Daoy (cell line): ENCODE measurements around the gene POLN. TPM values are rescaled to one million over a fixed set of nuclear protein-coding genes. Genes with fewer than 3 reads are reported as not detected.

Experiments
- DNase-seq: peaks from one replicate; pipeline ENCODE4 v3.0.0-alpha.2; 2015; ENCODE audit warnings: low read depth
- total RNA-seq: library from RNA; depleted of rRNA; stranded (reverse); fragments of >200 nt; shearing (Covaris generic); gene quantifications from 2 replicates; pipeline ENCODE4 v1.2.3, GENCODE V29; 2014

Gene POLN
- total RNA-seq, 1 experiment from 2014 or later, result 1.4 TPM

- peak; percentile 51 for DNase-seq
Measured at GRCh38 chr4:2059726-2060602, 182.0 kb downstream of the POLN start.

DNA sequence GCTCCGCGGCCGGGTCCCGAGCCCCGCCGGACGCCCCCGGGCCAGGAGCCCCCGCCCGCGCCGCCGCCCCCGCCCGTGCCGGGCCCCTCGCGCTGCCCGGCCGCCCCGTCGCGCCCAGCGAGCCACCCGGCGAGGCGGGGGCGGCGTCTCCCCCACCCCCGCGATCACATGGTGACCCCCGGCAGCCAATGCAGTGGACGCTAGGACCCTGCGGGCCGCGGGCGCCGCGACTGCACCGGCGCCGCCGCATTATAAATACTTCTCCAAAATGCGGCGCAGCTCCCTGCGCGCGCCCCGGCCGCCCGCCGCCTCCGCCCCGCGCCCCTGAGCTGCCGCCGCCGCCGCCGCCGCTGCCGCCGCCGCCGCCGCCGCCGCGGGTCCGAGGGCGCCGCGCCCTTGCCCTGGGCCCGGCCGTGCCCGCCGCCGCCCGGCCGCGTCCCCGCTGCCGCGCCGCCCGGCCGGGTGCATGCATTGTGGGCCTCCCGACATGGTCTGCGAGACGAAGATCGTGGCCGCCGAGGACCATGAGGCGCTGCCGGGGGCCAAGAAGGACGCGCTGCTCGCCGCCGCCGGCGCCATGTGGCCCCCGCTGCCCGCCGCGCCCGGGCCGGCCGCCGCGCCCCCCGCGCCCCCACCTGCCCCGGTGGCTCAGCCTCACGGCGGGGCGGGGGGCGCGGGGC, 182.7 kb downstream of the POLN start, which contains the start of gene NAT8L:
NAT8L (plus strand) TSS at position 282 of the 680 bp plus-strand sequence; CDS start at position 467, 185 bp downstream.
- peak; percentile 68 for DNase-seq

- DNase-seq, result peak; percentile 43
Measured at GRCh38 chr4:2058264-2059045, 183.5 kb downstream of the POLN start.

DNA sequence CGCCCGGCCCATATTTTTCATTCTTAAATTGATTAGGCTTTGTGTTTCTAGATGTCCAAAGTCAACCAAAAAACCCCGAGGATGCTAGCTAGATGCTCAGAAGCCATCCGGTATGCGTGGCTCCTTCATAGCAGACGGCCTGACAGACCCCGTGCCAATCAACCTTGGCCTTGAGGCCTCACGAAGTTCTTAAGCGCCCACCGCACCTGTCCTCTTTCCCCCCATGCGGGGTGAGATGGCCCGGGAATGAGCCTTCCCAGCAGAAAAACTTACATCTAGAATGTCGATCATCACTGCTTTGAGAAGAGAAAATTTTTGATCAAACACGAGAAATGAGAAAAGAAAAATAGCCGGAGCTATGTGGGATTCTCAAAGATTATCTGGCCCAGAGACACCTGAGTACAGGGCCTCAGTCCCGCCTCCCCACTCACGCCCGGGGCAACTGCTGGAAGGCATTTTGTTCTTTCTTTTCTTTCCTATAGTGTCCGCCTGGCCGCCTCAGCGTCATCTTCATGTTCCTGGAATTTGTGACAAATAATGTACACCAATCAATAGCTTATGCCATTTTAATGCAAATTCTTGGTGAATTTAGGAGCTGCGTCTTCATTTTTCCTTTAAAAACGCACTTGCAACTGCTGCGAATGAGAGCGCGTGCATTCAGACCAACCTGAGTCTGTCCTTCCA, 184.4 kb downstream of the POLN start:
- DNase-seq, result no peak

DNA sequence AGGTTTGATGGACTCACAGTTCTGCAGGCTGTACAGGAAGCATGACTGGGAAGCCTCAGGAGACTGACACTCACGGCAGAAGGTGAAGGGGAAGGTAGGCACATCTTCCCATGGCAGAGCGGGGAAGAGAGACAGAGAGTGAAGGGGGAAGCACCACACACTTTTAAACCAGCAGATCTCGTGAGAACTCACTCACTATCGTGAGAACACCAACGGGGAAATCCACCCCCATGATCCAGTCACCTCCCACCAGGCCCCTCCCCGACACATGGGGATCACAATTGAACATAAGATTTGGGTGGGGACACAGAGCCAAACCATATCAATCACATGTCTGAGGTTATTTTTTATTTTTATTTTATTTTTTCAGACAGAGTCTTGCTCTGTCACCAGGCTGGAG, 187.7 kb downstream of the POLN start:
- DNase-seq, result no peak

GRCh38 chr4:2051086-2051485, 190.8 kb downstream of the POLN start:
- no peak for DNase-seq

DNA sequence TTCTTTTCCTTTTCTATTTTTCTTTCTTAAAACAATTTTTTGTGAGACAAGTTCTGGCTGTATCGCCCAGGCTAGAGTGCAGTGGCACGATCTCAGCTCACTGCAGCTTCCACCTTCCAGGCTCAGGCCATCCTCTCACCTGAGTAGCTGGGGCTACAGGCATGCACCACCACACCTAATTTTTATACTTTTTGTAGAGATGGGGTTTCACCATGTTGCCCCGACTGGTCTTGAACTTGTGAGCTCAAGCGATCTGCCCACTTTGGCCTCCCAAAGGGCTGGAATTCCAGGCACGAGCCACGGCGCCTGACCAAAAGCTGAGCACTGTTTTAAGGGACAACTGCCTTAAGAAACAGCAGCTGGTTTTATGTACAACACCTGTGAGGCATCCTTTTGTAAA, 192.1 kb downstream of the POLN start:
- DNase-seq, result no peak

DNA sequence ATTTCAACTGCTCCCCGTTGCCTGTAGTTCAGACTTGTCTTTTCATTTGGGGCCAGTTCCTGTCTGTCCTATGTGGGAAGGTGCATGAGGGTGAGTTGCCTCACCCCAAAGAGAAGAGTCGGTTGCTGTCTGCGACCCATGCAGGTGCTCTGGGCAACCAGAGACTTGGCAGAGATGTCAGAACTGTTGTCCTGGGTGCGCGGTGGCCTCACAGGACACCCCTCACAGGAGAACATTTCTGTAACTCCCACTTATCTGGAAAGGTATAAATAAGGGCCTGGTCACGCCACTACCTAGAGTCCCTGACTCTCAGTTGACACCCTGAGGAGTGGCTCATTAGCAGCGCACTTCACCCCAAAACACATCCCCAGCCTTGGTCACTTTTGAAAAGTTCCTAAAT, 192.5 kb downstream of the POLN start:
- DNase-seq, result no peak

DNA sequence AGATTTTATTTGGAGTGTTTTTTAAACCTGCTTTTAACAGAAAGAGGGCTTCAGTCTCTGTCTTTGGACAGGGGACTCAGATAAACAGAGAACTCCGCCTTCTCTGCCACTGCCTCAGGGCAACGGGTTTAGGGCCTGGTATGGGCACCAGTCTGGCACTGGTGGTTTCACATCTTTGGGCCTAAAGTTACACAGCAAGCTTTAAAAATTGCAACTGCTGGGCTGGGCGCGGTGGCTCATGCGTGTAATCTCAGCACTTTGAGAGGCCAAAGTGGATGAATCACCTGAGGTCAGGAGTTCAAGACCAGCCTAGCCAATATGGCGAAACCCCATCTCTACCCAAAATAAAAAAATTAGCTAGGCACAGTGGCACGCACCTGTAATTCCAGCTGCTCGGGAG, 193.1 kb downstream of the POLN start:
- peak; percentile 53 for DNase-seq

DNA sequence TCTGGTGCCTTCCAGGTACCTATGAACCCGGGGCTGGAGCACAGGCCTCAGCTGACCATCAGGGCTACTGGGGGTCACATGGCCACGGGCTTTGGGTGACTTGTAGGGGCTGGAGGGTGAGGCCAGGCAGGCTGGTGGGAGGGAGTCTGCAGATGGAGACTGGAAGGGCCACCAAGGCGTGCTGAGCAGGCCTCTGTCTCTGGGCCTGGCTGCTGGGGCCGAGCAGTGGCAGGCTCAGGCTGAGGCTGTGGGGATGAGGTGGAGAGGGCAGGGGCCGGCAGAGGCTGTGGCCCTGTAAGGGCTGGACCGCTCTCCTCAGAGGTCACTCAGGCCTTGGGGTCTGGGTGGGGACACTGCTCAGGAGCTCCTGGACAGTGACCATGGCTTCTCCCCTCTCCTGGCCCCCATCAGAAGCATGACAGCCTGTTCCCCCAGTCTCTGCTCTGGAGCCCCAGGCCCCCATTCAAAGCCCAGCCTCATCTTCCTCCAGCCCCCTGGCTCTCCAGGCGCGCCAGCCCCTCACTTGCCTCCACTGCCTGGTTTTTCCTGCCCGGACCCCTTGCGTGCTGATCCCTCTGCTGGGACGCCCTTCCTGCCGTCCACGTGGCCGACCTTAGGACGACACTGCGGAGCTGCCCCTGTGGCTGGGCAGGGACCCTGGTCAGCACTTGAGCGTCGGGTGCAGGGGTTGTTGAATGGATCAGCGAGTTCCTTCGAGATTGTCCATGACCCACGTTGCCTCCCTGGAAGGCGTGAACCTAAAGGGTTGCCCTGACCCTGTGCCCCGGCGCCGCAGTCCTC, 193.9 kb downstream of the POLN start:
- DNase-seq, result no peak

DNA sequence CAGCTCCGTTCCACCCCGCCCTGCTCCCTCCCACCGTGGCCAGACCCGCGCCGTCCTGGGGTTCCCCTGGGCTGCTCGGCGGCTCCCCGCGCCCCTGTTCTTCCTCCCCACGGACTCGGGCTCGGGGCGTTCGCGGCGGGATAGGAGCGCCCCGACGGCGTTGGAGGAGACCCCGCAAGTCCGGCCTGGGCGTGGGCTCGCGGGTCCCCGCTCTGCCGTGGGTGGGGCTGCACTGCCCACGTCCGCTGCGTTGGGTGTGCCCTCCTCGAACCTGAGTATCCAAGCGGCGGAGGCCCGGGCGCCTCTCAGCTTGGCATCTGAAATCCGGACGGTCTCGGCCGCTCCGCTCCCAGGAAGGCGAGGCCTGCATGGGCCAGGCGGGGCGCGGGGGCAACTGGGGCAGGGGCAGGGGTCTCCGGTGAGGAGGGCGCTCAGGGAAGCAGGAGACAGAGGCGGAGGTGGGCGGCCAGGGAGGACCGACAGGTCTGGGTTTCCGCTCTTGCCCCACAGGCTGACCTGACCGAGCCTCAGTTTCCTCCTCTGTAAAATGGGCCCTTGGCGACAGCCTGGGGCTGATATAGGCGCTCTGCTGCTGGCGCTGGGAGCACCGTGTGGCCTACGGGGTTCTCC, 194.8 kb downstream of the POLN start:
- no peak for DNase-seq

- peak; percentile 3 for DNase-seq
Measured at GRCh38 chr4:2046031-2046961, 195.6 kb downstream of the POLN start.

DNA sequence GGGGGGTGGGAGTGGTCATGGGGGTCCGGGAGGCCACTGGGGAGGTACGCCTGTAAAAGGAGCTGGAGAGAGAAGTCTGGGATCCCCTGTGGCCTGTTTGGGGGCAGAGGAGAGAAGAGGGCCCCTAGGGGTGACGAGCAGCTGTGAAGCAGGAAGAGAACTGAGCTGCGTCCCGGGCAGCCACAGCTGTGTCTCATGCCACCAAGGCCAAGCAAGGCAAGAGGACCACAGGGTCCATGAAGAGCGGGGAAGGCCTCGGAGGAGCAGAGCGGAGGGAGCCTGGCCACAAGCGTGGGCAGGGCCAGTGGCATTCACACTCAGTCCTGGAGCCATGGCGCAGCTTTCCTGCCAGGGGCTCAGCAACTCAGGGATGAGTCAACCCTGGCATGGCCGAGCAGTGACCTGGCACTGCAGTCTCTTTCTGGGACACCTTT, 196.4 kb downstream of the POLN start:
- peak; percentile 54 for DNase-seq

DNA sequence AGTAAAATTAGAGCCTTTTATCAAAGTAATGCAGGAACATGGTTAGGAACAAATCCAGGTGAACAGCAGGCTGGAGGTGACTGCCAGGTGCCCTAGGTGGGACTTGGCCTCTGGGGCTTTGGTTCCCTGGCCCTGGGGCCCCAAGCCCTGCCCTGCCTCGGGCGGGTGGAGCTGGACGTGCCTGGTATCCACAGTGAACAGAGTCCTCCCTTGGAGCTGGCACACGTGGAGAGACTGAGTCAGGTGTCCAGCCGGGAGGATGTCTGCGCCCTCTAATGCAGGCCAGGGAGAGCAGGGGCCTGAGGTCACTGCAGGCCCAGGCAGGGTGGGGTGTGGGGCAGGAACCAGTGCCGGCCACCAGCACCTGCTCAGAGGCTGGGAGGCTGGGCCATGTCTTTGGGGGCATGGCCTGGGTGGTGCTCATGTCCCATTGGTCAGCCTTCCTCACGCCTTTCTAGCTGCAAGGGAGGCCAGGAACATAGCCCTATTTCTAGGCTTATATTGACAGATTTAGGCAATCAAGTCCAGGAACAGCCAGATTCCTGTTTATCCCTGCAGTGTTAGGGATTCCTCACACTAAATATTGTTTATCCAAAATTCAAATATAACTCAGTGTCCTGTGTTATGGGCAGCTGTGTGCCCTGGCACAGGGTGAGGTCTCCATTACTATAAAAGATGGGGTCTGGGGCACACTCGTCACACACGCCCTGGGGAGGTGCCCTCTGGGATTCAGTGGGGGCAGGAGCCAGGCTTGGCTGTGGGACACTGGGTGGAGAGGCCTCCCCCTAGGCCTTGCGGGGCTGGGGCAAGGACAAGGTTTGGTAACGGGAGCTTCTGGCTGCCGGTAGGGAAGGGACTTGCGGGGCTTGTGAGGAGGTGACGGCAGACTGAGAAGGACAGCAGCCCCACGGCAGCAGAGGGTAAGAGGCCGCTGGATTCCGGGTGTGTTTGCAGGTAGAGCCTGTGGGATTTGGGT, 197.1 kb downstream of the POLN start:
- DNase-seq, result no peak

GRCh38 chr4:2044119-2044485, 197.8 kb downstream of the POLN start:
- no peak for DNase-seq

DNA sequence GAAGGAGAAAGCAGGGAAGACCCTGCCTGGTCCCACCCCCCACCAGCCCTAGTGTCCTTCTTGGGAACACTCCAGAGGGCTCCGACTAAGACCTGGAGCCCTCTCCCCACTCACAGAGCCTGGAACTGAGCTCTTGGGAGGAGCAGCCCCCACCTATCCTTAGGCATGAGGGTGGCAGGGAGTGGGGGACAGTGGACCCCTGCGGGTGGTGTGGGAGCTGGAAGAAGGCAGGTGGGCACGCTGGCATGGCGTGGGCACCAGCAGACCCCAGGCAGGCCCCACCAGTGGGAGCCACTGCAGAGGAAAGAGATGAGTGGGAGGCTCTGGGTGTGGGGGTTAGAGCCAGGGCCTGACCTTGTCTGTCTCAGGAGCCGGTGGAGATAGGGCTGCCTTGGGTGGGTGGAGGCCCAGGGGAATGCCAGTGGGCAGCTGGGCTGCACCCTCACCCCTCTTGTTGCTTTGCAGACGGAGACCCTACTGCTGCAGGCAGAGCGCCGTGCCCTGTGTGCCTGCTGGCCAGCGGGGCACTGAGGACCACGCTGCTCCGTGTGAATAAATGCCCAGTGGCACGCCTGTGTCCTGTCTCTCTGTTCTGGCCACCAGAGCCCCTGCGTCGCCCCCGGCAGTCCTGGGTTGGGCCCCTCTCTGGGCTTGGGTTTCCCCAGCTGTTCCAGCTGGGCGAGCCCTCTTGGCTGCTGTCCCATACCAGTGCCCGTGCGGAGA, 198.4 kb downstream of the POLN start:
- no peak for DNase-seq

- DNase-seq, result no peak
Measured at GRCh38 chr4:2042947-2043395, 198.9 kb downstream of the POLN start.
